Measurements from ENCODE around the gene LTBP1. TPM values are rescaled to one million over a fixed set of nuclear protein-coding genes. Genes with fewer than 3 reads are reported as not detected.
A peak's percentile ranks its signal among the peaks of the same experiment; 100 is the strongest.

LTBP1 gene
- total and polyA plus RNA-seq, 2 experiments from 2014 or later: 157 to 211 TPM

- Histone ChIP-seq H3K27ac (no peak overlapping the region), H3K79me2 (ENCODE audit: insufficient read depth) (peaks cover 16% of the 10 kb centered on the region; the same call in 1 of the 2 replicates)
Measured at GRCh38 chr2:33236482-33237385, 290.0 kb downstream of the LTBP1 start.

GRCh38 chr2:33238111-33238510 lies 291.4 kb downstream of the LTBP1 start:
- no peak overlapping the region for H3K4me2 ChIP-seq (ENCODE audit: unreplicated experiment)

More at GRCh38 chr2:33236482-33237385, 290.0 kb downstream of the LTBP1 start:
- peaks cover 27% of the 10 kb centered on the region for H3K4me1 ChIP-seq (ENCODE audit: insufficient read depth)
- in situ Hi-C loops (cut with MboI): no loop called here
- H3K9me2 ChIP-seq (ENCODE audit: insufficient read depth): no peaks in the 10 kb centered on the region
- peak; percentile 69 for DNase-seq
- H3K4me2 ChIP-seq (ENCODE audit: unreplicated experiment): peak overlapping the region; percentile 14
- no peak overlapping the region for H3K4me3 ChIP-seq
- no peak overlapping the region for H2AFZ ChIP-seq
- no peaks in the 10 kb centered on the region for H3K36me3 ChIP-seq (ENCODE audit: low read depth)
- H3K27me3 ChIP-seq (replicated peaks; ENCODE audit: insufficient read depth): no peaks in the 10 kb centered on the region
- TF ChIP-seq EZH2 (IDR thresholded peaks at IDR 0.05; ENCODE audit: insufficient read depth, poor library complexity, severe bottlenecking): no peak
- peak; percentile 99 for TF ChIP-seq EZH2phosphoT487 (IDR thresholded peaks at IDR 0.05; ENCODE audit: insufficient read depth, low read depth)
- peaks cover 35% of the 10 kb centered on the region for H3F3A ChIP-seq (ENCODE audit: insufficient read depth)
- H4K20me1 ChIP-seq (ENCODE audit: insufficient read depth): no peaks in the 10 kb centered on the region
- WGBS, 2 experiments (ENCODE audit: low coverage in 1 of 2, low lambda C conversion rate in 2 of 2, missing lambda C conversion rate in 2 of 2): 59 to 70% methylated on average over 5 of the region's 5 CpGs
- H3K9ac ChIP-seq: no peak overlapping the region
- H3K9me3 ChIP-seq (ENCODE audit: low read depth): no peaks in the 10 kb centered on the region

GRCh38 chr2:33240178-33240577 lies 293.4 kb downstream of the LTBP1 start:
- H3F3A ChIP-seq (ENCODE audit: insufficient read depth): peaks cover 61% of the 10 kb centered on the region
- H3K4me1 ChIP-seq (ENCODE audit: insufficient read depth): peaks cover 49% of the 10 kb centered on the region
- H3K27ac ChIP-seq: no peak overlapping the region
- H3K4me3 ChIP-seq: no peak overlapping the region
- no peak overlapping the region for H3K9ac ChIP-seq
- H4K20me1 ChIP-seq (ENCODE audit: insufficient read depth): no peaks in the 10 kb centered on the region
- H3K9me3 ChIP-seq (ENCODE audit: low read depth): no peaks in the 10 kb centered on the region
- DNase-seq: no peak
- peaks cover 9% of the 10 kb centered on the region; the same call in 1 of the 2 replicates for H3K79me2 ChIP-seq (ENCODE audit: insufficient read depth)
- H3K9me2 ChIP-seq (ENCODE audit: insufficient read depth): no peaks in the 10 kb centered on the region
- no peaks in the 10 kb centered on the region for H3K27me3 ChIP-seq (replicated peaks; ENCODE audit: insufficient read depth)
- no peak overlapping the region for H3K4me2 ChIP-seq (ENCODE audit: unreplicated experiment)
- H2AFZ ChIP-seq: no peak overlapping the region
- 0 out of 2 replicates have a peak, but pooled peaks cover 3% of the 10 kb centered on the region for H3K36me3 ChIP-seq (ENCODE audit: low read depth)
- WGBS, 2 experiments (ENCODE audit: low coverage in 1 of 2, low lambda C conversion rate in 2 of 2, missing lambda C conversion rate in 2 of 2): 89 to 91% methylated on average over 4 of the region's 4 CpGs
- TF ChIP-seq EZH2phosphoT487 (IDR thresholded peaks at IDR 0.05; ENCODE audit: insufficient read depth, low read depth): no peak
- TF ChIP-seq EZH2 (IDR thresholded peaks at IDR 0.05; ENCODE audit: insufficient read depth, poor library complexity, severe bottlenecking): no peak
- in situ Hi-C loops (cut with MboI): no loop called here

More at GRCh38 chr2:33238111-33238510, 291.4 kb downstream of the LTBP1 start:
- peak; percentile 65 for DNase-seq
- Histone ChIP-seq H4K20me1 (ENCODE audit: insufficient read depth) (no peaks in the 10 kb centered on the region), H3K9me3 (ENCODE audit: low read depth) (no peaks in the 10 kb centered on the region), H3K4me3 (no peak overlapping the region), H3K27ac (no peak overlapping the region), H3K27me3 (replicated peaks; ENCODE audit: insufficient read depth) (no peaks in the 10 kb centered on the region), H2AFZ (no peak overlapping the region), H3K9me2 (ENCODE audit: insufficient read depth) (no peaks in the 10 kb centered on the region), H3K4me1 (ENCODE audit: insufficient read depth) (peaks cover 34% of the 10 kb centered on the region), H3F3A (ENCODE audit: insufficient read depth) (peaks cover 49% of the 10 kb centered on the region), H3K36me3 (ENCODE audit: low read depth) (no peaks in the 10 kb centered on the region), H3K9ac (no peak overlapping the region), H3K79me2 (ENCODE audit: insufficient read depth) (peaks cover 9% of the 10 kb centered on the region; the same call in 1 of the 2 replicates)
- in situ Hi-C loops (cut with MboI): no loop called here
- WGBS, 2 experiments (ENCODE audit: low coverage in 1 of 2, low lambda C conversion rate in 2 of 2, missing lambda C conversion rate in 2 of 2): 63 to 67% methylated on average over 2 of the region's 2 CpGs
- TF ChIP-seq EZH2phosphoT487 (IDR thresholded peaks at IDR 0.05; ENCODE audit: insufficient read depth, low read depth): no peak
- TF ChIP-seq EZH2 (IDR thresholded peaks at IDR 0.05; ENCODE audit: insufficient read depth, poor library complexity, severe bottlenecking): no peak

GRCh38 chr2:33241072-33241471 lies 294.3 kb downstream of the LTBP1 start:
- Histone ChIP-seq H3K27ac (no peak overlapping the region), H3K79me2 (ENCODE audit: insufficient read depth) (peaks cover 9% of the 10 kb centered on the region; the same call in 1 of the 2 replicates), H3K9me2 (ENCODE audit: insufficient read depth) (no peaks in the 10 kb centered on the region), H3K4me3 (no peak overlapping the region), H2AFZ (no peak overlapping the region), H3F3A (ENCODE audit: insufficient read depth) (peaks cover 60% of the 10 kb centered on the region), H3K4me2 (ENCODE audit: unreplicated experiment) (no peak overlapping the region), H3K27me3 (replicated peaks; ENCODE audit: insufficient read depth) (no peaks in the 10 kb centered on the region), H3K9ac (no peak overlapping the region), H3K4me1 (ENCODE audit: insufficient read depth) (peaks cover 47% of the 10 kb centered on the region), H3K36me3 (ENCODE audit: low read depth) (0 out of 2 replicates have a peak, but pooled peaks cover 8% of the 10 kb centered on the region), H4K20me1 (ENCODE audit: insufficient read depth) (no peaks in the 10 kb centered on the region), H3K9me3 (ENCODE audit: low read depth) (no peaks in the 10 kb centered on the region)
- DNase-seq: no peak
- TF ChIP-seq EZH2 (IDR thresholded peaks at IDR 0.05; ENCODE audit: insufficient read depth, poor library complexity, severe bottlenecking) (no peak), EZH2phosphoT487 (IDR thresholded peaks at IDR 0.05; ENCODE audit: insufficient read depth, low read depth) (no peak)
- in situ Hi-C loops (cut with MboI): no loop called here
- 94 to 99% methylated on average over 5 of the region's 5 CpGs for WGBS, 2 experiments (ENCODE audit: low coverage in 1 of 2, low lambda C conversion rate in 2 of 2, missing lambda C conversion rate in 2 of 2)
